Lower leg skin (tissue), 4 donors: ENCODE data around the gene WIPF3. TPM values are rescaled to one million over a fixed set of nuclear protein-coding genes. Genes with fewer than 3 reads are reported as not detected.

Experiments used
- DNase-seq, 2 donors: peaks; one replicate each; pipeline ENCODE4 v3.0.0-alpha.2; 2019; ENCODE audit warnings: low spot score in 2 of 2
- H3K4me3 ChIP-seq: fragments of 200-600 bp; sonication (generic); 2 replicates; pipeline ENCODE4 v1.5.1; 2017; ENCODE audit warnings: mild to moderate bottlenecking, low read depth; ENCODE audit not compliant: poor library complexity, severe bottlenecking
- CTCF ChIP-seq, 3 donors: fragments of 450-650 bp; IDR thresholded peaks; one replicate each; pipeline ENCODE4 v1.5.1; 2016; ENCODE audit warnings: antibody characterized with exemption in 3 of 3, mild to moderate bottlenecking in 3 of 3, moderate library complexity in 2 of 3
- POLR2A ChIP-seq, 2 donors: fragments of 450-650 bp; IDR thresholded peaks; one replicate each; pipeline ENCODE4 v1.6.1; 2016 to 2017; ENCODE audit warnings: antibody characterized with exemption in 2 of 2, mild to moderate bottlenecking in 1 of 2, moderate library complexity in 1 of 2
- WGBS, 2 donors: methylation state at CpG; one replicate each; pipeline ENCODE4 v1.1.5; 2018; 5-methylcytosine and 5-hydroxymethylcytosine counted together
- intact Hi-C: fragments of 100-400 bp; cut with DNase I; formaldehyde crosslinking; loops from one replicate; pipeline ENCODE4 v1.15.0; 2023; ENCODE audit warnings: low total_unique reads
- total RNA-seq, 4 donors: library from RNA; depleted of rRNA; stranded (reverse); fragments of >200 nt; gene quantifications; one replicate each; pipeline ENCODE4 v1.1.0, GENCODE V29; 2016

Gene WIPF3
- total RNA-seq, 4 donors from 2014 or later: 0.23 to 1.2 (median 0.82) TPM

DNA sequence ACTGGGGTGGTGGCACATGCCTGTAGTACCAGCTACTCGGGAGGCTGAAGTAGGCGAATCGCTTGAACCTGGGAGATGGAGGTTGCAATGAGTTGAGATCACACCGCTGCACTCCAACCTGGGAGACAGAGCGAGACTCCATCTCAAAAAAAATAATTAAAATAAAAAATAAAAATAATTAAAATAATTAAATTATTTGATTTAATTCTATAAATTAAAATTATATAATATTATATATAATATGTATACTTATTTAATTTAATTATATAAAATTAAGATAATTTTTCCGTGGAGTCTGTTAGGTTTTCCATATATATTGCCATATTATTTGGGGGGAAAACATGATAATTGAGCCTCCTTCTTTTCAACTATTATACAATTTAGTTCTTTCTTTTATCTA, 12.0 kb downstream of the WIPF3 start:
- intact Hi-C loops: no loop called here
- H3K4me3 ChIP-seq: no peak overlapping the region
- DNase-seq: no peak
- no peak for TF ChIP-seq POLR2A (IDR thresholded peaks at IDR 0.05)
- TF ChIP-seq CTCF (IDR thresholded peaks at IDR 0.05): no peak
- 96 to 97% methylated on average over 6 of the region's 6 CpGs for WGBS, 2 donors

DNA sequence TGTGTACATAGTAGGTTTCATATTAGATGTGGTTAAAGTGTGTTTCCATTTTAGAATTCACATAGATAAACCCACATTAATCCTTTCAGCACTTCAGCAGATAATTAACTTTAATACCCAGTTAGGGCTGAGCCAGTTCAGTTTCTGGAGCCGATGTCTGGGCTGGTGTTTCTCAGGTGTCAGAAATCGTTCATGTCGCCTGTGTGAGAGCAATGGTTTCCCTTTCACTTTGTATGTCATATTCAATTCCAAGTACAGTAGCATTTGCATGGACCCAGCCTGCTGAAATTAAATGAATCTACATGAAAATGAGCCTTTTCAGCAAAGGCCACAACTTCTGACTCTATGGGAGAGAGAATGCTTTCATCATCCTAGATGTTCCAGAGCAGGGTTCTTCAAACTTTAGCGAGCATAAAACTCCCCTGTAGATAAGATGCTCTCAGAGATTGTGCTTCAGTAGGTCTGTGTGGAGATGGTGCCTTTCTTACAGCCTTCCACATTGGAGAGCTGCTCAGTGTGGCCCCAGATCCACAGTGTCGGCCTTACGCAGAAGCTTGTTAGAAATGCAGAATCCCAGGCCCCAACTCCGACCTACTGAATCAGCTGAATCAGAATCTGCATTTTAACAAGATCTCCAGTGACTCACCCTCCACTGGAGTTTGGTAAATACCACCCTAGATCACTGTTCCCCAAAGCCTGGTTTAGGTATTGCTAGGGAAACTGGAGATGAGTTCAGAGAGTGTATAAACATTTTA, 19.6 kb downstream of the WIPF3 start:
- no peak for DNase-seq
- no peak for TF ChIP-seq CTCF (IDR thresholded peaks at IDR 0.05)
- no peak for TF ChIP-seq POLR2A (IDR thresholded peaks at IDR 0.05)
- intact Hi-C loops: no loop called here
- WGBS, 2 donors: 85 to 86% methylated on average over 7 of the region's 7 CpGs
- no peak overlapping the region for H3K4me3 ChIP-seq

DNA sequence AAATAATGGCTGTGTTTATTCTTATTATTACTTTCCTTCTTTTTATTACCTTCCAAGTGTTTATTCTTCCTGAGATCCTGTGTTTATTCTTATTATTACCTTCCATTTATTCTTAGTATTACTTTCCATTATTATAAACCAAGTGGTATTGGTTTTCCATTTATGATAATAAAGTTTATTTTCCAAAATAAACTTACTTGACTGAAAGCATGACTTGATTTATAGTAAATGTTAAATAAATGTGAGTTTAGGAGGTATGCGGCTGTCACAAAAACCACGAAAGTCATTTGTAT, 20.2 kb downstream of the WIPF3 start:
- no peak for TF ChIP-seq POLR2A (IDR thresholded peaks at IDR 0.05)
- TF ChIP-seq CTCF (IDR thresholded peaks at IDR 0.05): no peak
- intact Hi-C loops: no loop called here
- DNase-seq: no peak
- WGBS, 2 donors: 93 to 96% methylated on average over 2 of the region's 2 CpGs
- H3K4me3 ChIP-seq: no peak overlapping the region

- no peak for DNase-seq
- TF ChIP-seq POLR2A (IDR thresholded peaks at IDR 0.05) (no peak), CTCF (IDR thresholded peaks at IDR 0.05) (no peak)
- intact Hi-C loops: no loop called here
- H3K4me3 ChIP-seq: no peak overlapping the region
These were observed 20.6 kb downstream of the WIPF3 start for GRCh38 chr7:29826904-29827303.

- 86 to 88% methylated on average over 6 of the region's 6 CpGs for WGBS, 2 donors
- no peak for TF ChIP-seq CTCF (IDR thresholded peaks at IDR 0.05)
- TF ChIP-seq POLR2A (IDR thresholded peaks at IDR 0.05): no peak
- intact Hi-C loops: no loop called here
- H3K4me3 ChIP-seq: no peak overlapping the region
- DNase-seq: no peak
These were observed 25.4 kb downstream of the WIPF3 start for GRCh38 chr7:29831705-29832104.

DNA sequence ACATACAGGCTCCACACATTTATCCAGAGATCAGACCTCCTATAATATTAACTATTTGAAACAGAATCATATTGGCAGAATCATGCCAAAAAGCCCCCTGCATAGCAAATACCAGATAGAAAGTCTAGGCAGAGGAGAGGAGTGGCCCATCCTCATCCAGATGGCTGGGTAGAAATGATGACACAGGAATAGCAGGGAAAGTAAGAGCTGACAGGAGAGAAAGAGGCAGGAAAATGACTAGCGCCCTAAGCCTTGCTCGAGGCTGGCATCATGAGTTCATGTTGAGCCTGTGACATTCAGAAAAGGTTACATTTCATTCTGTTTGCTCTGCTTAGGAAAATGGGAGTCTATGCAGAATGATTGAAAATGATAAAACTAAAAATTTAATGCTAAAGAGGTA, 27.6 kb downstream of the WIPF3 start:
- 85 to 88% methylated on average over 2 of the region's 2 CpGs for WGBS, 2 donors
- intact Hi-C loops: no loop called here
- TF ChIP-seq CTCF (IDR thresholded peaks at IDR 0.05): no peak
- no peak for TF ChIP-seq POLR2A (IDR thresholded peaks at IDR 0.05)
- no peak overlapping the region for H3K4me3 ChIP-seq
- DNase-seq: peak in 1 of 2 donors; percentile 39
